Loucy (cell line): ENCODE measurements around the gene TRPM2.

ENCODE experiments used
- H2AFZ ChIP-seq: fragments of 200-600 bp; sonication (generic); 2 replicates; pipeline ENCODE4 v1.6.0; 2016; ENCODE audit warnings: antibody characterized with exemption, mild to moderate bottlenecking, low read length, moderate library complexity
- H3F3A ChIP-seq: fragments of 200-600 bp; 2 replicates; pipeline ENCODE4 v1.6.0; 2016; ENCODE audit warnings: antibody characterized with exemption, low read depth, mild to moderate bottlenecking
- H3K27me3 ChIP-seq: fragments of 200-600 bp; sonication (generic); 2 replicates; pipeline ENCODE4 v1.6.1; 2014; ENCODE audit warnings: low read length, mild to moderate bottlenecking; ENCODE audit not compliant: insufficient read depth, poor library complexity, severe bottlenecking
- H3K36me3 ChIP-seq: fragments of 200-600 bp; sonication (generic); 2 replicates; pipeline ENCODE4 v1.6.1; 2016; ENCODE audit warnings: low read length; ENCODE audit not compliant: insufficient read depth
- H3K4me1 ChIP-seq: fragments of 200-600 bp; sonication (generic); 2 replicates; pipeline ENCODE4 v1.5.1; 2014; ENCODE audit warnings: low read length, mild to moderate bottlenecking; ENCODE audit not compliant: insufficient read depth, poor library complexity, severe bottlenecking
- H3K4me2 ChIP-seq: fragments of 200-600 bp; sonication (generic); 2 replicates; pipeline ENCODE4 v1.6.0; 2014; ENCODE audit warnings: antibody characterized with exemption, low read length, low read depth, mild to moderate bottlenecking; ENCODE audit not compliant: poor library complexity, severe bottlenecking
- H3K4me3 ChIP-seq: fragments of 200-600 bp; sonication (generic); 2 replicates; pipeline ENCODE4 v1.5.1; 2014; ENCODE audit warnings: low read length, mild to moderate bottlenecking, mixed read lengths; ENCODE audit not compliant: poor library complexity, severe bottlenecking
- H3K79me2 ChIP-seq: fragments of 200-600 bp; sonication (generic); 2 replicates; pipeline ENCODE4 v1.6.1; 2014; ENCODE audit warnings: low read length; ENCODE audit not compliant: insufficient read depth
- H3K9ac ChIP-seq: fragments of 200-600 bp; sonication (generic); 2 replicates; pipeline ENCODE4 v1.6.0; 2014; ENCODE audit warnings: mild to moderate bottlenecking, low read depth, low read length, moderate library complexity; ENCODE audit not compliant: poor library complexity, severe bottlenecking
- H3K9me2 ChIP-seq: fragments of 200-600 bp; sonication (generic); replicated peaks from 2 replicates; pipeline ENCODE4 v1.6.1; 2016; ENCODE audit warnings: low read depth, low read length, mixed read lengths
- H3K9me3 ChIP-seq: fragments of 200-600 bp; sonication (generic); 2 replicates; pipeline ENCODE4 v1.6.1; 2014; ENCODE audit warnings: mild to moderate bottlenecking, antibody characterized with exemption, low read length, low read depth; ENCODE audit not compliant: insufficient read depth
- H4K20me1 ChIP-seq: fragments of 200-600 bp; sonication (generic); 2 replicates; pipeline ENCODE4 v1.6.0; 2014; ENCODE audit warnings: antibody characterized with exemption, low read length, mild to moderate bottlenecking; ENCODE audit not compliant: insufficient read depth, poor library complexity, severe bottlenecking
- CTCF ChIP-seq: fragments of 200-600 bp; sonication (generic); conservative IDR thresholded peaks from 2 replicates; pipeline ENCODE4 v1.5.1; 2014; ENCODE audit warnings: mild to moderate bottlenecking, antibody characterized with exemption, low read length
- EZH2phosphoT487 ChIP-seq: fragments of 200-600 bp; IDR thresholded peaks from 2 replicates; pipeline ENCODE4 v1.6.1; 2018; ENCODE audit warnings: antibody characterized with exemption, mild to moderate bottlenecking, moderate library complexity, borderline replicate concordance

Gene TRPM2

DNA sequence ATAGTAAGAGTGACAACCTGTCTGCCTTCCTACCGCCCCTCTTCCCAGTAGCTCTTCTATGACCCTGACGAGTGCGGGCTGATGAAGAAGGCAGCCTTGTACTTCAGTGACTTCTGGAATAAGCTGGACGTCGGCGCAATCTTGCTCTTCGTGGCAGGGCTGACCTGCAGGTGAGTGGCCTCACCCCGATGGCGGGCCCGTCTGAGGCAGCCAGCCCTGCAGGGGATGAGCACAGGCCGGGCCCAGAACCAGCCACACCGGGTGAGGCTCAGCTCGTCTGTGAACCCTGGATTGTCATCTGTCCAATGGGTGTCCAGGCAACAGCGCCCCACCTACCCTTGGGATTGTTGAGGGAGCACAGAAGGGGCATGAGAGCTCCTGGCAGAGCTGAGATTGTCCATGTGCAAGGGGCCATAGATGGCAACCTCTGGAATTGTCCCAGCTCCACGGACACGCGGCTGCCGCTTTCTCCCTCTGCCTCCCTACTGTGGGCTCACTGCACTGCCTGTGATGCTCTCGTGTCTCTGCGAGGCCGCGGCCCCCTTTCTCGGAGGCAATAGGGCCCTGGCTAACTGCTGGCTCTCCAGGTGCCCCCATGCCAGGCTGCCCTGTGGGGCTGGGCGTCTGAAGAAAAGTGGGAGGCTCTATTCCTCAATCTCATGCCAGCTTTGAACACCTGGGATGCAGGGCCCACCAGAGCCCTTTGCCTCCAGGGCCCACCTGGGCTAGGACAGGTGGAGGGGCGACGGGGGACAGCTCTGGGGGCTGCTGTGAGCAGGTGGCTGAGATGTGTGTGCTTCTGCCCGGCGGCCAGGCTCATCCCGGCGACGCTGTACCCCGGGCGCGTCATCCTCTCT is 51.9 kb downstream of the TRPM2 start:
- Histone ChIP-seq H3F3A (no peaks in the 10 kb centered on the region), H3K27me3 (no peaks in the 10 kb centered on the region), H2AFZ (no peak overlapping the region), H3K9ac (no peak overlapping the region), H3K4me1 (no peaks in the 10 kb centered on the region), H3K4me2 (no peak overlapping the region), H3K9me2 (no peaks in the 10 kb centered on the region), H3K4me3 (no peak overlapping the region), H3K9me3 (peaks cover 11% of the 10 kb centered on the region; the same call in 1 of the 2 replicates), H3K36me3 (no peaks in the 10 kb centered on the region), H3K79me2 (no peaks in the 10 kb centered on the region), H4K20me1 (no peaks in the 10 kb centered on the region)
- no peak for TF ChIP-seq CTCF
- no peak for TF ChIP-seq EZH2phosphoT487

DNA sequence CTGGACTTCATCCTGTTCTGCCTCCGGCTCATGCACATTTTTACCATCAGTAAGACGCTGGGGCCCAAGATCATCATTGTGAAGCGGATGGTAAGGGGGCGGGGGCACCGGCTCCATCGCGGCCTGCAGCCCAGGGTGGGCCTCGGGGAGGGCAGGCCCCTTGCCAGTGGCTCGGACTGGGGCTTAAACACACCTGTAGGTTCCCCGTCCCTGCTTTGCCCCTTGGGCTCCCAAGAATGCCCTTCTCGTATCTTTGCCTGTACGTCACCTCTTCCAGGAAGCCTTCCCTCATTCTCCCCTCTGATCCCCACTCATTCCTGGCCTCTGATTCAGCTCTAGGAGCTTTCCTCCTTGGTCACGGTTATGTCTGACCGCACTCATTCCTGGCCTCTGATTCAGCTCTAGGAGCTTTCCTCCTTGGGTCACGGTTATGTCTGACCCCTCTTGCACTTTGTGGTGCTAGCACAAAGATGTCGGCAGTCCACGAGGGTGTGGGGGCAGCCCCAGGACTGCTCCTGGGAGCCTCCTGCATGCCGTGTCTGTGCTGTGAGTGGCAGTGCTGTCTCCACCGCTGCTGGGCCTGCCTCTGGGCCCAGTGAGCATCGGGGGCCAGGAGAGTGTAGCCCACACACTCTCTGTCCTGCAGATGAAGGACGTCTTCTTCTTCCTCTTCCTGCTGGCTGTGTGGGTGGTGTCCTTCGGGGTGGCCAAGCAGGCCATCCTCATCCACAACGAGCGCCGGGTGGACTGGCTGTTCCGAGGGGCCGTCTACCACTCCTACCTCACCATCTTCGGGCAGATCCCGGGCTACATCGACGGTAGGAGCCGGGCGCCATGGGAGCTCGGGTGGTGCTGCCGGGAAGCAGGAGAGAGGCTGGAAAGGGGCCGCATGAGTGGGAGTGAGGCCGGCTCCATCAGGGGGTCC is 52.8 kb downstream of the TRPM2 start:
- no peaks in the 10 kb centered on the region for H3K79me2 ChIP-seq
- no peak overlapping the region for H2AFZ ChIP-seq
- H3K4me3 ChIP-seq = no peak overlapping the region
- TF ChIP-seq EZH2phosphoT487 (no peak), CTCF (no peak)
- no peak overlapping the region for H3K4me2 ChIP-seq
- no peaks in the 10 kb centered on the region for H3F3A ChIP-seq
- no peaks in the 10 kb centered on the region for H3K27me3 ChIP-seq
- no peaks in the 10 kb centered on the region for H3K9me2 ChIP-seq
- no peaks in the 10 kb centered on the region for H3K4me1 ChIP-seq
- H3K9ac ChIP-seq = no peak overlapping the region
- no peaks in the 10 kb centered on the region for H3K36me3 ChIP-seq
- H3K9me3 ChIP-seq = peaks cover 11% of the 10 kb centered on the region; the same call in 1 of the 2 replicates
- H4K20me1 ChIP-seq = no peaks in the 10 kb centered on the region

- H3K79me2 ChIP-seq = no peaks in the 10 kb centered on the region
- H3K4me3 ChIP-seq = no peak overlapping the region
- H3K9me3 ChIP-seq = peaks cover 11% of the 10 kb centered on the region; the same call in 1 of the 2 replicates
- H3K9me2 ChIP-seq = no peaks in the 10 kb centered on the region
- no peak overlapping the region for H3K9ac ChIP-seq
- H2AFZ ChIP-seq = no peak overlapping the region
- no peaks in the 10 kb centered on the region for H3K27me3 ChIP-seq
- no peaks in the 10 kb centered on the region for H4K20me1 ChIP-seq
- H3K4me1 ChIP-seq = no peaks in the 10 kb centered on the region
- no peaks in the 10 kb centered on the region for H3F3A ChIP-seq
- TF ChIP-seq EZH2phosphoT487 = no peak
- TF ChIP-seq CTCF = no peak
- H3K4me2 ChIP-seq = no peak overlapping the region
- no peaks in the 10 kb centered on the region for H3K36me3 ChIP-seq
Observed at GRCh38 chr21:44406953-44407352, 53.5 kb downstream of the TRPM2 start.
